Measurements from ENCODE around the gene C16orf86.

GRCh38 chr16:67657751-67658518, 8.7 kb upstream of the C16orf86 start:
- TF ChIP-seq CTCF (IDR thresholded peaks at IDR 0.05) (no peak), POLR2A (IDR thresholded peaks at IDR 0.05) (no peak)
